HepG2 (cell line): ENCODE data around the gene PSRC1. TPM values are rescaled to one million over a fixed set of nuclear protein-coding genes. Genes with fewer than 3 reads are reported as not detected.

Source experiments
- ASH2L ChIP-seq: fragments of 300-600, 200-600 bp; sonication (generic); IDR thresholded peaks from 2 replicates; pipeline ENCODE4 v1.7.0; 2017; ENCODE audit warnings: low read depth, mild to moderate bottlenecking, moderate library complexity, mixed read lengths, low read length; ENCODE audit not compliant: insufficient read length
- DR1 ChIP-seq: sonication (generic); formaldehyde crosslinking; IDR thresholded peaks from 2 replicates; pipeline ENCODE4 v1.8.0; 2021; ENCODE audit warnings: mild to moderate bottlenecking, missing genetic modification reagents, inconsistent platforms
- ETV6 ChIP-seq: sonication (generic); formaldehyde crosslinking; conservative IDR thresholded peaks from 2 replicates; pipeline ENCODE4 v1.4.0; 2020; ENCODE audit warnings: missing genetic modification reagents
- HNF4A ChIP-seq: sonication (generic); formaldehyde crosslinking; IDR thresholded peaks from 2 replicates; pipeline ENCODE4 v1.4.0; 2020; ENCODE audit warnings: missing genetic modification reagents
- HNRNPK ChIP-seq: fragments of 200-400 bp; formaldehyde crosslinking; IDR thresholded peaks from 2 replicates; pipeline ENCODE4 v1.6.1; 2018; ENCODE audit warnings: low read length, low read depth, moderate library complexity, mild to moderate bottlenecking; ENCODE audit not compliant: poor library complexity, severe bottlenecking
- IKZF1 ChIP-seq: fragments of 450-650 bp; IDR thresholded peaks from 2 replicates; pipeline ENCODE4 v1.7.1; 2016
- KDM2A ChIP-seq: sonication (generic); formaldehyde crosslinking; IDR thresholded peaks from 2 replicates; pipeline ENCODE4 v1.4.0; 2020; ENCODE audit warnings: low read depth, missing genetic modification reagents, borderline replicate concordance
- KLF11 ChIP-seq: IDR thresholded peaks from 2 replicates; pipeline ENCODE4 v1.6.1; 2016; ENCODE audit warnings: missing compliant biosample characterization
- MLX ChIP-seq: IDR thresholded peaks from 2 replicates; pipeline ENCODE4 v1.6.1; 2016
- MTERF4 ChIP-seq: sonication (generic); formaldehyde crosslinking; IDR thresholded peaks from 2 replicates; pipeline ENCODE4 v1.8.0; 2023; ENCODE audit warnings: mild to moderate bottlenecking, missing genetic modification reagents
- NBN ChIP-seq: fragments of 450-650 bp; conservative IDR thresholded peaks from 2 replicates; pipeline ENCODE4 v1.6.1; 2017
- ONECUT2 ChIP-seq: sonication (generic); formaldehyde crosslinking; IDR thresholded peaks from 2 replicates; pipeline ENCODE4 v1.4.0; 2020; ENCODE audit warnings: missing genetic modification reagents
- RAD21 ChIP-seq: fragments of 450-650 bp; formaldehyde crosslinking; IDR thresholded peaks from 2 replicates; pipeline ENCODE4 v1.5.0; 2020; ENCODE audit warnings: mild to moderate bottlenecking
- SALL2 ChIP-seq: sonication (generic); formaldehyde crosslinking; IDR thresholded peaks from 2 replicates; pipeline ENCODE4 v1.8.1; 2023; ENCODE audit warnings: mild to moderate bottlenecking, missing genetic modification reagents, inconsistent platforms
- SATB2 ChIP-seq: sonication (generic); formaldehyde crosslinking; IDR thresholded peaks from 2 replicates; pipeline ENCODE4 v1.5.0; 2020; ENCODE audit warnings: missing genetic modification reagents
- SYNCRIP ChIP-seq: fragments of 200-400 bp; formaldehyde crosslinking; IDR thresholded peaks from 2 replicates; pipeline ENCODE4 v1.6.1; 2018; ENCODE audit warnings: mild to moderate bottlenecking, low read depth, low read length; ENCODE audit not compliant: insufficient read depth
- TCF12 ChIP-seq, 2 experiments: fragments of 450-650 bp in 1 of 2; sonication (generic) in 1 of 2; formaldehyde crosslinking in 1 of 2; IDR thresholded peaks; 2 replicates each; pipeline versions ENCODE4 v1.6.1 to v1.8.0; 2017 to 2022; ENCODE audit warnings: antibody characterized with exemption in 1 of 2, mild to moderate bottlenecking in 1 of 2, missing genetic modification reagents in 1 of 2, moderate library complexity in 1 of 2
- ZBTB42 ChIP-seq: sonication (generic); formaldehyde crosslinking; IDR thresholded peaks from 2 replicates; pipeline ENCODE4 v1.5.0; 2020; ENCODE audit warnings: mild to moderate bottlenecking, missing genetic modification reagents
- ZBTB7A ChIP-seq: sonication (generic); formaldehyde crosslinking; IDR thresholded peaks from 2 replicates; pipeline ENCODE4 v1.8.0; 2022; ENCODE audit warnings: mild to moderate bottlenecking, missing genetic modification reagents
- ZFP37 ChIP-seq: sonication (generic); formaldehyde crosslinking; IDR thresholded peaks from 2 replicates; pipeline ENCODE4 v1.4.0; 2020; ENCODE audit warnings: missing genetic modification reagents, borderline replicate concordance
- ZNF207 ChIP-seq: fragments of 450-650 bp; IDR thresholded peaks from 2 replicates; pipeline ENCODE4 v1.6.1; 2016; ENCODE audit warnings: antibody characterized with exemption, borderline replicate concordance
- ZNF282 ChIP-seq: fragments of 450-650 bp; IDR thresholded peaks from 2 replicates; pipeline ENCODE4 v1.6.1; 2018; ENCODE audit not compliant: partially characterized antibody
- ZNF446 ChIP-seq: sonication (generic); formaldehyde crosslinking; IDR thresholded peaks from 2 replicates; pipeline ENCODE4 v1.5.0; 2020; ENCODE audit warnings: mild to moderate bottlenecking, missing genetic modification reagents
- ZSCAN22 ChIP-seq: sonication (generic); formaldehyde crosslinking; IDR thresholded peaks from 2 replicates; pipeline ENCODE4 v1.4.0; 2020; ENCODE audit warnings: mild to moderate bottlenecking, missing genetic modification reagents
- polyA plus RNA-seq, 8 experiments: library from polyadenylated mRNA; depleted of rRNA in 3 of 8; stranded (reverse) in 7 of 8; unstranded in 1 of 8; fragments of >200 nt; fragmentation: Illumina TruSeq in 4 of 8; extraction: Trizol in 4 of 8; gene quantifications; 2 replicates each; pipeline versions ENCODE4 v1.2.1 to v1.2.3, GENCODE V29; 2011 to 2016; ENCODE audit warnings: low read depth in 4 of 8, missing spikeins in 1 of 8, mixed read lengths in 1 of 8; ENCODE audit not compliant: insufficient read depth in 1 of 8
- total RNA-seq, 5 experiments: library from RNA; depleted of rRNA; stranded (reverse); fragments of >200 nt; fragmentation: Illumina TruSeq; extraction: Trizol; gene quantifications; 2 replicates each; pipeline ENCODE4 v1.2.3, GENCODE V29; 2016; ENCODE audit warnings: low read depth in 1 of 5
- TF ChIP-seq, protein P1 (sequence below): sonication (generic); formaldehyde crosslinking; IDR thresholded peaks from 2 replicates; pipeline ENCODE4 v1.4.0; 2020; ENCODE audit warnings: mild to moderate bottlenecking, missing genetic modification reagents
- TF ChIP-seq, protein P2 (sequence below): sonication (generic); formaldehyde crosslinking; IDR thresholded peaks from 2 replicates; pipeline ENCODE4 v1.5.0; 2020; ENCODE audit warnings: mild to moderate bottlenecking, missing genetic modification reagents

Gene PSRC1
- total and polyA plus RNA-seq, 2 of the 13 experiments (the other 11 are each of a cell fraction or from before 2014, with no cell fraction given) = 28.6 to 30.3 TPM

DNA sequence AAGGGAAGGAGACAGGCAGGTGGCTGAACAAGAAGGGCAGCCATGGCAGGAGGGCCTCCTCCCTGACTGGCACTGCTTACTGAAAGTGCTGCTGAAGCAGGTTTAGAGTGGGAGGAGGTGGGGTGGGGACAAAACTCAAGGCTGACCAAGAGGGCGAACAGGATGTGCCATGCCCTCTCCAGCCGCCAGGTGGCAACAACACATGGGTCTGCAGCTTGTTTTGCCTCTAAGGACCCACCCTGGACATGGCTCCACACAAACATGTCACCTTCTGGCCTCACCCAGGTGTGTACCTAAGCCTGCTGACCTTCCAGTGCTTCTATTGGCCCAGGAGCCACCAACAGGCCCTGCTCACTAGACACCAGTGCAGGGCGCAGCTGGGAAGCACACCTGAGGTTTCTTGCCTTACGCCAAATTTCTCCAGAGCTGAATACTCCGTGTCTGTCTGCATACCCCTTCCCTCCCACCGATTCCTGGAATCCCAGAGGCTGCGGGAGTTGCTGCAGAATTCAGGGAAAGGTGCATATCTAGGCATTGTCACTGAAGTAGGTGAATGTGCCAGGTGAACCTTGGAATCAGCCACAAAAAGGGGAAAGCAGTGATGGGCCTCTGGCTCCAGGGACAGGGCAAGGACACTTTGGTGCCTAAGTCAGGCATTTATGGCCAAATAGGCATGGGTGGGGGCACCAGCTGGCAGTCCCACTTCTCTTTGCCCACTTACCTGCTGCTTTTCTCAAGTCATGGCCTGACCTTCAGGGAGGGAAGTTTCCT is 5.3 kb downstream of the PSRC1 start (continued):
- no peak for TF ChIP-seq MTERF4 (CRISPR knock-in tag)
- TF ChIP-seq SATB2 = no peak
- TF ChIP-seq ZNF207 = no peak
- peak; percentile 52; the same call in 1 of the 2 replicates for TF ChIP-seq MLX (CRISPR knock-in tag)
- TF ChIP-seq ZNF282 = no peak
- peak; percentile 31; the same call in 1 of the 2 replicates for TF ChIP-seq KLF11 (CRISPR knock-in tag)
- TF ChIP-seq ZNF446 = no peak
- TF ChIP-seq ZBTB7A (CRISPR knock-in tag) = no peak
- no peak for TF ChIP-seq TCF12 (IDR thresholded peaks at IDR 0.05)
- TF ChIP-seq TCF12 (CRISPR knock-in tag; IDR thresholded peaks at IDR 0.05) = no peak
- TF ChIP-seq SYNCRIP = no peak
- TF ChIP-seq ONECUT2 (CRISPR knock-in tag) = no peak
- TF ChIP-seq IKZF1 = no peak
- TF ChIP-seq HNF4A (CRISPR knock-in tag) = peak; percentile 50
- TF ChIP-seq ZBTB42 (CRISPR knock-in tag) = 0 out of 2 replicates have a peak, but pooled peaks have one; percentile 3
- TF ChIP-seq ZFP37 (CRISPR knock-in tag) = no peak
- peak; percentile 93 for TF ChIP-seq RAD21 (CRISPR knock-in tag)
- TF ChIP-seq, protein P1, sequence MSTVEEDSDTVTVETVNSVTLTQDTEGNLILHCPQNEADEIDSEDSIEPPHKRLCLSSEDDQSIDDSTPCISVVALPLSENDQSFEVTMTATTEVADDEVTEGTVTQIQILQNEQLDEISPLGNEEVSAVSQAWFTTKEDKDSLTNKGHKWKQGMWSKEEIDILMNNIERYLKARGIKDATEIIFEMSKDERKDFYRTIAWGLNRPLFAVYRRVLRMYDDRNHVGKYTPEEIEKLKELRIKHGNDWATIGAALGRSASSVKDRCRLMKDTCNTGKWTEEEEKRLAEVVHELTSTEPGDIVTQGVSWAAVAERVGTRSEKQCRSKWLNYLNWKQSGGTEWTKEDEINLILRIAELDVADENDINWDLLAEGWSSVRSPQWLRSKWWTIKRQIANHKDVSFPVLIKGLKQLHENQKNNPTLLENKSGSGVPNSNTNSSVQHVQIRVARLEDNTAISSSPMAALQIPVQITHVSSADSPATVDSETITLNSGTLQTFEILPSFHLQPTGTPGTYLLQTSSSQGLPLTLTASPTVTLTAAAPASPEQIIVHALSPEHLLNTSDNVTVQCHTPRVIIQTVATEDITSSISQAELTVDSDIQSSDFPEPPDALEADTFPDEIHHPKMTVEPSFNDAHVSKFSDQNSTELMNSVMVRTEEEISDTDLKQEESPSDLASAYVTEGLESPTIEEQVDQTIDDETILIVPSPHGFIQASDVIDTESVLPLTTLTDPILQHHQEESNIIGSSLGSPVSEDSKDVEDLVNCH = no peak
- TF ChIP-seq SALL2 (CRISPR knock-in tag) = no peak
- TF ChIP-seq, protein P2, sequence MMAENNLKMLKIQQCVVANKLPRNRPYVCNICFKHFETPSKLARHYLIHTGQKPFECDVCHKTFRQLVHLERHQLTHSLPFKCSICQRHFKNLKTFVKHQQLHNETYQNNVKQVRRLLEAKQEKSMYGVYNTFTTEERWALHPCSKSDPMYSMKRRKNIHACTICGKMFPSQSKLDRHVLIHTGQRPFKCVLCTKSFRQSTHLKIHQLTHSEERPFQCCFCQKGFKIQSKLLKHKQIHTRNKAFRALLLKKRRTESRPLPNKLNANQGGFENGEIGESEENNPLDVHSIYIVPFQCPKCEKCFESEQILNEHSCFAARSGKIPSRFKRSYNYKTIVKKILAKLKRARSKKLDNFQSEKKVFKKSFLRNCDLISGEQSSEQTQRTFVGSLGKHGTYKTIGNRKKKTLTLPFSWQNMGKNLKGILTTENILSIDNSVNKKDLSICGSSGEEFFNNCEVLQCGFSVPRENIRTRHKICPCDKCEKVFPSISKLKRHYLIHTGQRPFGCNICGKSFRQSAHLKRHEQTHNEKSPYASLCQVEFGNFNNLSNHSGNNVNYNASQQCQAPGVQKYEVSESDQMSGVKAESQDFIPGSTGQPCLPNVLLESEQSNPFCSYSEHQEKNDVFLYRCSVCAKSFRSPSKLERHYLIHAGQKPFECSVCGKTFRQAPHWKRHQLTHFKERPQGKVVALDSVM (CRISPR knock-in tag) = no peak; the same call in 1 of the 2 replicates
- TF ChIP-seq DR1 = no peak
- TF ChIP-seq ASH2L = no peak
- no peak for TF ChIP-seq HNRNPK
- 0 out of 2 replicates have a peak, but pooled peaks have one; percentile 36 for TF ChIP-seq ETV6 (CRISPR knock-in tag)
- no peak for TF ChIP-seq NBN
- TF ChIP-seq KDM2A (CRISPR knock-in tag) = no peak; the same call in 1 of the 2 replicates
- no peak for TF ChIP-seq ZSCAN22 (CRISPR knock-in tag)
